Fibroblast of villous mesenchyme (primary cell): ENCODE results near the gene FAXDC2. TPM values are rescaled to one million over a fixed set of nuclear protein-coding genes. Genes with fewer than 3 reads are reported as not detected.

Source experiments
- DNase-seq: peaks from one replicate; pipeline ENCODE4 v3.0.0-alpha.2; 2010; ENCODE audit warnings: low read depth
- H3K4me3 ChIP-seq: 2 replicates; pipeline ENCODE4 v1.5.1; 2011; ENCODE audit warnings: low read depth, mild to moderate bottlenecking, low read length
- total RNA-seq: library from RNA; depleted of rRNA; stranded (reverse); fragments of >200 nt; gene quantifications from 2 replicates; pipeline ENCODE4 v1.2.3, GENCODE V29; 2012
- TF ChIP-seq, protein P1 (sequence below): IDR thresholded peaks from 2 replicates; pipeline ENCODE4 v1.5.1; 2012; ENCODE audit warnings: low read depth, mild to moderate bottlenecking, low read length; ENCODE audit not compliant: insufficient read depth

The FAXDC2 gene
- total RNA-seq, 1 donor = 7.8 TPM

DNA sequence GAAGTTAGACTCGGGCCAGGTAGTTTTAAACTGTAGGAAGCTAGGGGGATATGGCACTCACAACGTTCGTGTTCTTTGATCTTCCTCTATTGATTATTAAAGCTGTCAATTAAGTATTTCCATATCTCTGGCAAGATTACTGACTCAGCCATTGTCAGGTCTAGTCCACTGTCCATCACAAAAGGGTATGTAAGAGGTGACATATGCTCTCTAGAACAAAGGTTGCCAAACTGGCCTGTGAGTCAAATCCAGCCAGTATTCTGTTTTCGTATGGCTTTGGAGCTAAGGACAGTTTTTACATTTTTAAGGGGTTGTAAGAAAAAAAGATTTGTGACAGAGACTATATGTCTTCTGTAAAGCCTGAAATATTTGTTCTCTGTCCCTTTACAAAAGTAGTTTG, 44.2 kb downstream of the FAXDC2 start:
- DNase-seq = no peak
- TF ChIP-seq, protein P1, sequence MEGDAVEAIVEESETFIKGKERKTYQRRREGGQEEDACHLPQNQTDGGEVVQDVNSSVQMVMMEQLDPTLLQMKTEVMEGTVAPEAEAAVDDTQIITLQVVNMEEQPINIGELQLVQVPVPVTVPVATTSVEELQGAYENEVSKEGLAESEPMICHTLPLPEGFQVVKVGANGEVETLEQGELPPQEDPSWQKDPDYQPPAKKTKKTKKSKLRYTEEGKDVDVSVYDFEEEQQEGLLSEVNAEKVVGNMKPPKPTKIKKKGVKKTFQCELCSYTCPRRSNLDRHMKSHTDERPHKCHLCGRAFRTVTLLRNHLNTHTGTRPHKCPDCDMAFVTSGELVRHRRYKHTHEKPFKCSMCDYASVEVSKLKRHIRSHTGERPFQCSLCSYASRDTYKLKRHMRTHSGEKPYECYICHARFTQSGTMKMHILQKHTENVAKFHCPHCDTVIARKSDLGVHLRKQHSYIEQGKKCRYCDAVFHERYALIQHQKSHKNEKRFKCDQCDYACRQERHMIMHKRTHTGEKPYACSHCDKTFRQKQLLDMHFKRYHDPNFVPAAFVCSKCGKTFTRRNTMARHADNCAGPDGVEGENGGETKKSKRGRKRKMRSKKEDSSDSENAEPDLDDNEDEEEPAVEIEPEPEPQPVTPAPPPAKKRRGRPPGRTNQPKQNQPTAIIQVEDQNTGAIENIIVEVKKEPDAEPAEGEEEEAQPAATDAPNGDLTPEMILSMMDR = no peak

DNA sequence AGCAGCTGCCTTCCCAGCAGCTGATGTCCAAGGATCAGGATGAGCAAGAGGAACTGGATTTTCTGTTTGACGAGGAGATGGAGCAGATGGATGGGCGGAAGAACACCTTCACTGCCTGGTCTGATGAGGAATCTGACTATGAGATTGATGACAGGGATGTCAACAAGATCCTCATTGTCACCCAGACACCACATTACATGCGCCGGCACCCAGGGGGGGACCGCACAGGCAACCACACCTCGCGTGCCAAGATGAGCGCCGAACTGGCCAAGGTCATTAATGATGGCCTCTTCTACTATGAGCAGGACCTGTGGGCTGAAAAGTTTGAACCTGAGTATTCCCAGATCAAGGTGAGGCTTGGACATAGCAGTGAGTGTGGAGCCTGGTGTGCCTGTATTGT, 48.4 kb downstream of the FAXDC2 start:
- no peak for DNase-seq
- TF ChIP-seq, protein P1 = no peak
- no peak overlapping the region for H3K4me3 ChIP-seq

More for the DNA sequence above, 44.2 kb downstream of the FAXDC2 start:
- H3K4me3 ChIP-seq = no peak overlapping the region

DNA sequence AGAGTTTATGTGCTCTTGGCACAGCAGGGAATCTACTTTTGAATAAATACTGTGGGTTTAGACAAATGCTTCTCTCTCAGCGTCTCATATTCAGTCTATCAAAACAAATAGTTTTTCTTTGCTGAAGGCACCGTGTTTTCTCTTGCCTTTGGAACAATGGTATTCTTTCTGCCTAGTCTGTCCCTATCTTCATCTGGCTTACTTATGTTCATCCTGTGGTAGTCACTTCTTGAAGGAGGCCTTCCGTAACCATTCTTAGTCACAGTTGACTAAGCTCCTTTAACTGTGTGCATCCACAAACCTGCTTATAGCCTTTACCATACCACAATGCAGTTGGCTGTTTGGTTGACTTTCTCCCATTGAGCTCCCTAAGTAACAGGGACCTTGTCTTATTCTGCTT, 49.3 kb downstream of the FAXDC2 start:
- no peak for DNase-seq
- TF ChIP-seq, protein P1 = no peak
- H3K4me3 ChIP-seq = no peak overlapping the region

DNA sequence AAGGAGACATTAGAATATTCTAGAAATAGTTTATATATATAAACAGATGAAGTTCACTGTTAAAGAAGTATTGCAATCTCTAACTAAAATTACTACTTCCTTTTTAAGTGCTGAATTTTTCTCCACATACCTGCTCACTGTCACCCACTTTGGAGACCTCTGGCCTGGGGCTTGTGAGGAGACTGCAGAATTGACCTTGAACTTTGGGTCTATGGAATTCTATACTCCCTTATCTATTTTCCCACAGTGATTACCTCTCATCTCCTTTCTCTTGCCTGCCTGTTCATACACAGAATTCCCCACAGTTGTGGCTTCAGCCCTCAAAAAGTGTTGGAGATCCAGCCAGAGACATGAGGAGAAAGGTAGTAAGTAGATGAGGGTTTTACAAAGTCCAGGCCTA, 49.8 kb downstream of the FAXDC2 start:
- no peak overlapping the region for H3K4me3 ChIP-seq
- TF ChIP-seq, protein P1 = no peak
- DNase-seq = no peak

DNA sequence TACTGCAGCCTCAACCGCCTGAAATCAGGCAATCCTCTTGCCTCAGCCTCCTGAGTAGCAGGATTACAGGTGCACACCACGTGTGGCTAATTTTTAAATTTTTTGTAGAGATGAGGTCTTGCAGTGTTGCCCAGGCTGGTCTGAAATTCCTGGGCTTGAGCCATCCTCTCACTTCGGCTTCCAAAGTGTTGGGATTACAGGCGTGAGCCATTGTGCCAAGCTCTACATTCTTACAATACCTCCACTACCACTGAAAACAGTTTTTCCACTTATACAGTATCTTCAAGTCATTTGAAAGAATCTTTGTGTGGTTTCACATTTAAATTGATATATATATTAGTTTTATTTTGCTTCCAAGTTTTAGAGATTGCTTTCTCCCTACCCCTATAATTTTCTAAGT, 52.6 kb downstream of the FAXDC2 start:
- H3K4me3 ChIP-seq = no peak overlapping the region
- no peak for DNase-seq
- TF ChIP-seq, protein P1 = no peak

DNA sequence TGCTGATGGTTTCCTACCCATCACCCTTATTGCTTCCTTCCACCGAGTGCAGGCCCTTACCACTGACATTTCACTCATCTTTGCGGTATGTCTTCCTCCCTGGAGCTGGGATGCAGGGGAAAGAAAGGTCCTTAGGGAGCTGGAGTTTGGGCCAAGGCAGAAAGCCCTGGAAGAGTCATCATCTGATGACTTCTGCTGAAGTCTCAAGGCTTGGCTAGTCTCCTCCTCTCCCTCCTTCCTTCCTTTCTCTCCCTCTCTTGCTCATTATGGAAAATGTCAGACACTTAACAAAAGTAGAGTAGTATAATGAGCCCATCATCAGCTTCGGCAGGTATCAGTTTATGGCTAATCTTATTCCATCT, 55.2 kb downstream of the FAXDC2 start:
- DNase-seq = no peak
- TF ChIP-seq, protein P1 = no peak
- H3K4me3 ChIP-seq = no peak overlapping the region

DNA sequence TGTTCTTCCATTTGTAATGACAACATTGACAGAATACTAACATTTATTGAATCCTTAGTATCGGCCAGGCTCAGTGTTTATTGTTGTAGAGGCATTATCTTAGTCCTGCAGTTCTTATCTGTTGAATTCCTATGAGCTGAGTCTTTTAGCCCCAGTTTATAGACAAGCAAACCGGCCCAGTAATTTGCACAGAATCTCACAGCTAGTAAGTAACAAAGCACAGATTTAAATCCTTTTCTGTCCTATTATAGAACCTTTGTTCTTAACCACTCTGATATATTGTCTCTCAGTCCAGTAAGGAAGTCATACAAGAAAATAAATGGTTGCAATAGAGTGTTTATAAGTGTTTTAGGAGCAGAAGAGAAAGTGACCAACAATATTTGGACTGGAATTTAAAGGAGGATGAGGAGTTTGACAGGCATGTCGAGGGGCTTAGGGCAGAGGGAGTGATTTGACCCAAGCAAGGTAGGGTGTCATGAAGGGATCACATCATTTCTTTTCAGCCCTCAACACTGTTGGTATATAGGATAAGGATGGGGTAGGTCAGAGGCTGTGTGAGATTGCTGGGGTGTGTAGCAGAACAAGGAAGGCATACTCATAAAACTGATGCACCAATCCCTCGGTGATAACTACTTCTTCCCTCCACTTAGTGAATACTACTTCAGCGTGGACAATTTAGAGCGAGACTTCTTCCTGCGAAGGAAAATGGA, 55.7 kb downstream of the FAXDC2 start:
- no peak overlapping the region for H3K4me3 ChIP-seq
- TF ChIP-seq, protein P1 = no peak
- DNase-seq = peak; percentile 77
